ENCODE data around the gene HPSE2.
A peak's percentile ranks its signal among the peaks of the same experiment; 100 is the strongest.
"Not testable (repeated sequence)": the region's sequence is repeated elsewhere in the genome, so short reads cannot be mapped to it uniquely, and the experiment has no call there.

HPSE2 gene

DNA sequence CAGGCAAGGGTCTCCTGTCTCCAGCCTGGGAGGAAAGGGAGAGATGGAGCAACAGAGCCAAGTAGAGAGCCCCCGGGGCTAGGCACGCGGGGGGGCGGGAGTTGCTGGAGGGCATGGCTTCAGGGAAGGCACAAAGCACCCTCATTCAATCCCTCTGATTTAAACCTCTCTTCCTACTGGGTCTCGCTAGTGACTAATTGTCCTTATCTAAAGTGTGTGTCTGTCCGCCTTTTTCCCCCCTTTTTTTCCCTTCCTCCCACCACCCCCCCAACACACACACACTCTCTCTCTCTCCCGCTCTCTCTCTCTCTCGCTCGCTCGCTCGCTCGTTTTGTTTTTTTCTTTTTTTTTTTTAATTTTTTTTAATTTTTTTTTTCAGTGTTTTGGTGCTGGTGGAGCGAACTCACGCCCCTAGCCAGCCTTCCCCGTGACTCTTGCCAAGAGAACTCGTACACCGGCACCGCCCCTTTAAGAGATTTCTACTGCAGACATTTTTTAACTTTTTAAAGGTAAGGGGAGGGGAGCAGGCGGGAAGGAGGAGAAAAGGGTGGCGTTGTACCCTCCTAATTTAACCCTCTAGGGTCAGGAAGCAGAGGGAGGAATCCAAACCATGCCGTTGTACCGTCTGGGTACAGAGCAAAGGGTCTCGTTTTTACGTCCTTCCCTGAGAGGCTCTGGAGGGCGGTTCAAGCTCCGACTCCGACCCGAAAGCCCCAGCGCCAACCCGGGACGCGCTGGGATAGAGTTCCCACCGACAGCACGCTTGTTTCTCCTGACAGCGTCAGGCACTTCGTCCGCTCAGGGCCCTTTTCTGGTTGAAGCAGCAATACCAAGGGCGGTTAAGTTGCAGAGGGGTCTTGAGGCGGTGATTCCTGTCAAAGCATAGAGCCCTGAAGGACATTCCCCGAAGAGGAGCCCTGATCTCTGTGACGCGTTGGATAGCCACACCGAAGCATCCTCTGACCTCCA lies at the start of gene HPSE2:
Gene HPSE2, minus strand, starts transcription at position 195 of the 969 bp plus-strand sequence.
- H3K4me3 Mint-ChIP-seq, result peak within 1 kb of the TSS; percentile 4
- peaks cover 73% of the 10 kb centered on the region for H3K27me3 Mint-ChIP-seq (ENCODE audit: low read depth)
- no peaks in the 10 kb centered on the region for H3K9me3 Mint-ChIP-seq
- peak within 1 kb of the TSS; percentile 14 for H3K27ac Mint-ChIP-seq
- peaks cover 5% of the 10 kb centered on the region for H3K4me1 Mint-ChIP-seq (ENCODE audit: low read depth)
- H3K36me3 Mint-ChIP-seq (ENCODE audit: low read depth), result no peaks in the 10 kb centered on the region

DNA sequence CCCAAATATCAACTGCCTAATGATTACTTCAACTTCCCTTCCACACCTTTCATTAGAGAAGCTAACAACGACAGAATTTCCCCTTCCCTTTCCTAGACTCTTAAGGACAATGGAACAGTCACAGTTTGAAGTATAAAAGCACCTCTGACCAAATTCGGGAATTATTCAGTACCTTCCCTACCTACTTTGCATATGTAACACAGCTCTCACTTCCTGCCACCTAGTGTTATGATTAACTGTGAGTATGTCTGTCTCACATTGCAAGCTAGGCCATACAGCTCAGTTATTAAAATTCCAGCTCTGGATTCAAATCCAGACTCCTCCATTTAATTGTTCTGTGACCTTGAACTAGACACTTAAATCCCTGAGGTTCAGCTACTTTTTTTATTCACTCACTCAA lies 44.8 kb upstream of the HPSE2 start:
- Mint-ChIP-seq H3K4me1 (ENCODE audit: low read depth) (no peaks in the 10 kb centered on the region), H3K27me3 (ENCODE audit: low read depth) (peaks cover 4% of the 10 kb centered on the region), H3K4me3 (no peak overlapping the region), H3K36me3 (ENCODE audit: low read depth) (no peaks in the 10 kb centered on the region), H3K9me3 (peaks cover 8% of the 10 kb centered on the region), H3K27ac (no peak overlapping the region)

DNA sequence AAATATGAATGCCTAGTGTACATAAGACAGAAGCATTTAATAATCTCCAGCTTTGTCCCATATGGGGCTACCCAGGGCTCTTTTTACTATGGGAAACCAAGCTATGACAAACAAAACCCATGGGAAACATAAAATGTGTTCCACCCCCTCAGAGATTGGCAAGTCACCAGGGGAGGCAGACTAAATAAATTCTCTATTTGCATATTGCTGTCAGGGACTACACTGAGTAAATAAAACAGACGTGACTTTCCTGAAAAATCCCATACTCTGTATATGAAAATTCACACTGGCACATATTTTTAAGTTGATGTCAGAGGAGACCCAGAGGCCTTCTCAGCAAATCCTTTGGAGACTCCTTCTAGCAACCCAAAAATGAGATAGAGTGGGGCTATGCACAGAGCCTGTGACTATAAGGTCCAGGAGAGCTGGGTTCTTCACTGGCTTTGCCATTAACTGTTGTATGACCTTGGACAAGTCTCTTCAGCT lies 44.0 kb upstream of the HPSE2 start:
- Mint-ChIP-seq H3K4me1 (ENCODE audit: low read depth) (no peaks in the 10 kb centered on the region), H3K27me3 (ENCODE audit: low read depth) (peaks cover 4% of the 10 kb centered on the region), H3K4me3 (no peak overlapping the region), H3K36me3 (ENCODE audit: low read depth) (no peaks in the 10 kb centered on the region), H3K9me3 (peaks cover 8% of the 10 kb centered on the region), H3K27ac (no peak overlapping the region)

DNA sequence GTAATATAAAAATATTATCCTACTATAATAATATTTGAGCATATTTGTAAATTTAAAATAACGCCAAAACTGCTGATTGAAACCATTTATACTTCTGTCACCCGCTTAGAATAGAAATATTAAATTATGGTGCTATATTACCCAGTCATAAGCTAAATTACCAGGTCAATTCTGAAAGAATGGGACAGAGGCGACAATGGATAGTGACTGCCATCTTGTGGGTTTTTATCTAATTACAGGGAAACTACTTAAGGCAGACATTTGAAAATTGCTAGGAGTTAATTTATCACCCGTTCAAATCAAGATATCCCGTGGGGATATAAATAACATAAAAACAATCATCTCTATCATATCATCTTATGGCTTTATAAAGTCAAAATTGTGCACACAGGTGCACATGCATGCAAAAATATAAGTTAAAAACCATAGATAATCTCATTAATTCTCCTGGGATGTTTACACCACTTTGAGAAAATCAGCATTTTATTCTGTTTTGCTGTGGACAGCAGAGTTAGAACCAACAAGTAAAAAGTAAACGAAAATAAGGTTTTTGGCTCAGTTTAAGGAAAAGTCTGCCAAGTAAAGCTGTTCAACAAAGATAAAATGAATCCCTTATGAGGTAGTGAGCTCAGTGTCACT lies 41.3 kb upstream of the HPSE2 start:
- Mint-ChIP-seq H3K27ac (no peak overlapping the region), H3K36me3 (ENCODE audit: low read depth) (no peaks in the 10 kb centered on the region), H3K4me1 (ENCODE audit: low read depth) (no peaks in the 10 kb centered on the region), H3K4me3 (no peak overlapping the region), H3K27me3 (ENCODE audit: low read depth) (peaks cover 4% of the 10 kb centered on the region), H3K9me3 (no peaks in the 10 kb centered on the region)

DNA sequence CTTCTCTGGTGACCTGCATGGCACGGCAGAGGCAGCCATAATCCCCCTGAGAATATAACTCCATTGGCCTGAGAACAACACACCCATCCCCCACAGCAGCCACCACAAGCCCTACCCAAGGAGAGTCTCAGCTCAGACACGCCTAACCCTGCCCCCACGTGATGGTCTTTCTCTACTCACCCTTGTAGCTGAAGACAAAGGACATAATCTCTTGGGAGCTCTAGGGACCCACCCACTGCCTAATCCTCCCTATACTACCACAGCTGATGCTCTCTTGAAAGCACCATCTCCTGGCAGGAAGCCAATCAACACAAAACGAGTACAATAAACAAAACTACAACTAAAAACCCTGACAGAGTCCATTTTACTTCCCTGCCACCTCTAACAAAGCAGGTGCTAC lies 30.7 kb upstream of the HPSE2 start:
- no peaks in the 10 kb centered on the region for H3K4me1 Mint-ChIP-seq (ENCODE audit: low read depth)
- H3K27me3 Mint-ChIP-seq (ENCODE audit: low read depth), result no peaks in the 10 kb centered on the region
- H3K36me3 Mint-ChIP-seq (ENCODE audit: low read depth), result no peaks in the 10 kb centered on the region
- H3K27ac Mint-ChIP-seq, result no peak overlapping the region
- no peak overlapping the region for H3K4me3 Mint-ChIP-seq
- H3K9me3 Mint-ChIP-seq, result no peaks in the 10 kb centered on the region

DNA sequence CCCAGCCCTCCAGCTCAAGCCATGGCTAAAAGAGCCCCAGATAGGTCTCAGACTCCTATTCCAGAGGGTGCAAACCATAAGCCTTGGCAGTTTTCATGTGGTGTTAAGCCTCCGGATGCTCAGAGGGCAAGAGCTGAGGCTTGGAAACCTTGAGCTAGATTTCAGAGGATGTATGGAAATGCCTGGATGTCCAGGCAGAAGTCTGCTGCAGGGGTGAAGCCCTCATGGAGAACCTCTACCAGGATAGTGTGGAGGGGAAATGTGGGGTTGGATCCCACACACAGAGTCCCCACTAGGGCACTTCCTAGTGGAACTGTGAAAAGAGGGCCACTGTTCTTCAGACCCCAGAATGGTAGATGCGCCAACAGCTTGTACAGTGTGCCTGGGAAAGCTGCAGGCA lies 13.2 kb upstream of the HPSE2 start:
- no peaks in the 10 kb centered on the region for H3K4me1 Mint-ChIP-seq (ENCODE audit: low read depth)
- H3K36me3 Mint-ChIP-seq (ENCODE audit: low read depth), result peaks cover 2% of the 10 kb centered on the region
- peaks cover 14% of the 10 kb centered on the region for H3K9me3 Mint-ChIP-seq
- H3K4me3 Mint-ChIP-seq, result no peak overlapping the region
- no peaks in the 10 kb centered on the region for H3K27me3 Mint-ChIP-seq (ENCODE audit: low read depth)
- no peak overlapping the region for H3K27ac Mint-ChIP-seq

DNA sequence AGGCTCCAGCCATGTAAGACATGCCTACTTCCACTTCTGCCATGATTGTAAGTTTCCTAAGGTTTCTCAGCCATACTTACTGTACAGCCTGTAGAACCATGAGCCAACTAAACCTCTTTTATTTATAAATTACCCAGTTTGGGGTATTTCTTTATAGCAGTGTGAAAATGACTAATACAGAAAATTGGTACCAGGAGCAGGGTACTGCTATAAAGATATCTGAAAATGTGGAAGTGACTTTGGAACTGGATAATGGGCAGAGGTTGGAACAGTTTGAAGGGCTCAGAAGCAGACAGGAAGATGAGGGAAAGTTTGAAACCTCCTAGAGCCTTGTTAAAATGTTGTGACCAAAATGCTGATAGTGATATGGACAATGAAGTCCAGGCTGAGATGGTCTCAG lies 12.2 kb upstream of the HPSE2 start:
- not testable (repeated sequence) for H3K27me3 Mint-ChIP-seq (ENCODE audit: low read depth); H3K4me1 Mint-ChIP-seq (ENCODE audit: low read depth); H3K36me3 Mint-ChIP-seq (ENCODE audit: low read depth); H3K27ac Mint-ChIP-seq; H3K4me3 Mint-ChIP-seq
- peaks cover 14% of the 10 kb centered on the region for H3K9me3 Mint-ChIP-seq

DNA sequence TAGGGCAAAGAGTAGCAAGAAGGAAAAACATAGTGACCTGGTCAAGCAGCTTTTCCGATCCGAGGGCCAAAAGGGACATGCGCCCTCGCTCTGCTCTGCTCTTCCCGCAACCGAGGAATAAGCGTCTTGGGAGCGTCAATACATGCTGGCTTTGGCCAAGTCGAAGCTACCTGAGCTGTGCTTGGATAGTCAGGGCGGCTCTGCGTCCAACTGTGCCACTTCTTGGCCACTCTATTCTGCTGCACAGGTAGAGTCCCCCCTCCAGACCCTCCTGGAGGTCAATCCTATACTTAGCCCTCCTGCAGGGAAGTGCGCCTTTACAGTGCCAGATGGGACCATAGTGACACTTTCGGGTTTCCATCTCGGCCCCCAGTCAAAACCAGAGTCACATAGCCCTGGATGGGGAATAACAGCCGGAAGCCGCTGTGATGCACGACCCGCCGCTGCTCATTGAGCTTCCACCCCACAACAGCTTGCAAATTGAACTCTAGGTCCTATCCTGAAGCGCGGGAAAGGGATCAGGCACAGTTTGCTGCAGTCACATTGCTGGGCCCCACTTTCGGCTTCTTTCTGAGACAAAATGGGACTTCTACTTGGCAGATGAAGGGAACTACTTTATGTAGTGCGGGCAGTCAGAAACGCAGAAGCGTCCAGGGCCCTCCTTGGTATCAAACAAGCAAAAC lies 1.1 kb upstream of the HPSE2 start:
- Mint-ChIP-seq H3K4me3 (no peak overlapping the region), H3K27me3 (ENCODE audit: low read depth) (peaks cover 65% of the 10 kb centered on the region)

DNA sequence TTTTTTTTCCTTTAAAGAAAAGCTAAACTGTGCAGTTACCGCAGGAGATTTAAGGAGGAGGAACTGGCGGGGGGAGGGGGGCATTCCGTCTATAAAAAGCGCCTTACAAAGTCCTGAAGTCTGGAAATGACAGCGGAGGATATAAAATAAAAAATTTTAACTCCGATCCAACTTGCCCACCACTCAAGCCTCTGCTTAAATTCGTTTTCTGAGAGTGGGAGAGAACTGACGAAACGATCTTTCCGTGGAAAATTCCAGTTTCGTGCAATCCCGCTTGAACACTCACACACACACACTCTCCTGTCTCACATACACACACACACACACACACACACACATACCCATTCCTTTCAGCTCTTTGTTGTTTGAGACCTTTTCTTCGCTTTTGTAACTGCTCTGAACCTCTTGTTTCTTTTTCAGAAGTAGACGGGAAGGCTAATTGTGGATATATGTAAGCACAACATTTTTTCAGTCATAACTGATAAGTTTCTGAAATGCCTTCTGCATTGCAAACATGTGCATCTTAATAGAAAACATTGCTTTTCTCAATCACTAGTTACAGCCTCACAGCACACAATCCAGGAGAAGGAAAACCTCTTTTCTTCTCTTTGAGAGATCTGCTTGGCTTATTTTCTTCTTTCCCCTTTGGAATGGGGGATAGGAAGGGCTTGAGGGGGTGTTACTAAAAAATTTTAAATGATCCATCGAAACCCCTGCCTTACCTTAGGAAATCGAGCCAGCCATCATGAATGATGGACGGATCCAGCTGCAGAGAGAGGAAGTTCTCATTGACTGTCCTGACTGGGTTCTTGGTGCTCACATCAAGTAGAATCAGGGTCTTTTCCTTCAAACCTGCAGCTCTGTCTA lies 628 bp downstream of the HPSE2 start:
- Mint-ChIP-seq H3K27ac (peak overlapping the region; percentile 14), H3K36me3 (ENCODE audit: low read depth) (no peaks in the 10 kb centered on the region), H3K4me3 (peak overlapping the region; percentile 4), H3K27me3 (ENCODE audit: low read depth) (peaks cover 79% of the 10 kb centered on the region), H3K9me3 (no peaks in the 10 kb centered on the region), H3K4me1 (ENCODE audit: low read depth) (peaks cover 5% of the 10 kb centered on the region)

More for the DNA sequence above, 1.1 kb upstream of the HPSE2 start:
- Mint-ChIP-seq H3K9me3 (no peaks in the 10 kb centered on the region), H3K27ac (no peak overlapping the region), H3K36me3 (ENCODE audit: low read depth) (no peaks in the 10 kb centered on the region), H3K4me1 (ENCODE audit: low read depth) (peaks cover 5% of the 10 kb centered on the region)

DNA sequence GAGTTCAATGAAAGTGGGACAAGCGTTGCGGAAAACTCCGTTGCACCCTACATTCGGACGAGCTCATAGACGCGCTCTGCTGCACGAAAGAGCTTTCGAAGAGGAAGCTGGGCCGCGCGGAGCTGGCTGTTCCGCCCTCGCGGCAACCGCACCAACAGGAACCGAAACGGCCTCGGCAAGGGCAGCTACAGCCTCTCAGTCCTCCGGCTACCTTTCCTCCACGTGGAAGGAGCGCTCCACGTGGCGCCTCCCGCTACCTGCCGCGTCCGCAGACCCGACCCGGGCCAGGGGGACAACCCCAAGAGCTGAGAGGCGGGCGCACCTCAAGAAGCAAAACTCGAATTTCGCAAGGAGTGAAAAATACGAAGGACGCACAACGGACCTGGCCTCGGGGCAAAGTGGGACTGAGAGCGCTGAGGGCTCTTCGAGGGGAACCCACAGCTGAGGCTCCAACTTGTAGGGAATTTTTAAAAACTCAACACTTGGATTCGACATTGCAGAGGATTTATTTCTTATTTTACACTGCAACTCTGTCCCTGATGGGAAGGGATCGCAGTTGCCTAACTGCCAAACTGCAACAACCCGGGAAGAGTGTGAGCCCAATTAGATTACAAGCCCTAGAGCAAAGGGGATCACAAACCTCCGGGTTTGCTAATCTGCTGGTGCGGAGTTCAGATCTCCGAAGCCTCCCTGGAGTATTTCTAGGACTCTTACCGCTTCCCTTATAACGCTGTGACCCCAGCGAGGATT lies 1.4 kb downstream of the HPSE2 start:
- peak overlapping the region; percentile 51 for H3K4me3 Mint-ChIP-seq
- no peak overlapping the region for H3K27ac Mint-ChIP-seq
- no peaks in the 10 kb centered on the region for H3K9me3 Mint-ChIP-seq
- peaks cover 5% of the 10 kb centered on the region for H3K4me1 Mint-ChIP-seq (ENCODE audit: low read depth)
- H3K27me3 Mint-ChIP-seq (ENCODE audit: low read depth), result peaks cover 86% of the 10 kb centered on the region
- no peaks in the 10 kb centered on the region for H3K36me3 Mint-ChIP-seq (ENCODE audit: low read depth)

DNA sequence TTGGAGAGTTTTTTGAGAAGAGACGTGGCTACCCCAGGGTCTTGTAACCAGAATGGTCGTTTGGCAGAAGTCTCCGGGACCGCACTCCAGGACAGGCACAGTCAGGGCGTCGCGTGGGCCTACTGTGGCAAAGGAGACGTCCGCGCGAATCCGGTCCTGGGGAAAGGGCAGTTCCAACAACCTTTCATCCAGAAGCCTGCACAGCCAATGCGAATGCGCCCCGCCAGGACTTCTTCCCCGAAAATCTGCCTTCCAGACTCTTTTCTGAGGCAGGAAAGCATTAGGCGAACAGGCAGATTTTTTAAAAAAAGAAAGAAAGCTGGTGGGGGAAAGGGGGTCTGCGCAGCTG lies 2.0 kb downstream of the HPSE2 start:
- no peaks in the 10 kb centered on the region for H3K9me3 Mint-ChIP-seq
- H3K4me1 Mint-ChIP-seq (ENCODE audit: low read depth), result peaks cover 5% of the 10 kb centered on the region
- no peak overlapping the region for H3K27ac Mint-ChIP-seq
- no peaks in the 10 kb centered on the region for H3K36me3 Mint-ChIP-seq (ENCODE audit: low read depth)
- H3K4me3 Mint-ChIP-seq, result no peak overlapping the region
- H3K27me3 Mint-ChIP-seq (ENCODE audit: low read depth), result peaks cover 84% of the 10 kb centered on the region

DNA sequence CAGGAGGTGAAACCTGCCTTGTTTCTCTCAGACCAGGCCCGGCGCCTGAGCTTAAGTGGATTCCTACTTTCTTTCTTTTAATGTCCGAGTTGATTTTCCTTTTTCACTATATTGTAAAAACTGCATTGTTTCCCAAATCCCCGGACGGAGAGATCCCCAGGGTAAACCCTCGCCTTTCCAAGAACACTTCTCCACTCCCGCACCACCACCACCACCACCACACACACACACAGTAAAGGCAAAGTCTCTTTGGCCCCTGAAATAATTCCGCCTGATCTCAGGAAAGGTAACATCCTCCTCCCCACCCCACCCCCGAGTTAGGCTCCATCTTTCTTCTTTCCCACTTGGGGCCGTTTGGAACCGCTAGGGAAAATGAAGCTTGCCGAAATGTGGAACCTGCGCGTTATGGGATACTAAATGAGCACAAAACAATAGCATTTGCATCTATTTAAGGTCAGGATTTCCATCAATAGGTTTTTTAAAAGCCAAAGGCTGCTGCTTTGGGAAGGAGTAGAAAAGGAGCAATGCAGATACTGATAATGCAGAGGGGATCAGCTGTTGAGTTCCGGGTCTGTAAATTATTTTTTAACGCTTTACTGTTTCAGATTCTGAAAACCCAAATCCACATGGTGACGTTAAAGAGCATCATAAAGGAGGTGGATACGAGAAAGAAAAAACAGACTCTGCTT lies 2.5 kb downstream of the HPSE2 start:
- Mint-ChIP-seq H3K4me3 (no peak overlapping the region), H3K4me1 (ENCODE audit: low read depth) (peaks cover 5% of the 10 kb centered on the region), H3K27ac (no peak overlapping the region), H3K27me3 (ENCODE audit: low read depth) (peaks cover 82% of the 10 kb centered on the region), H3K9me3 (no peaks in the 10 kb centered on the region), H3K36me3 (ENCODE audit: low read depth) (no peaks in the 10 kb centered on the region)

DNA sequence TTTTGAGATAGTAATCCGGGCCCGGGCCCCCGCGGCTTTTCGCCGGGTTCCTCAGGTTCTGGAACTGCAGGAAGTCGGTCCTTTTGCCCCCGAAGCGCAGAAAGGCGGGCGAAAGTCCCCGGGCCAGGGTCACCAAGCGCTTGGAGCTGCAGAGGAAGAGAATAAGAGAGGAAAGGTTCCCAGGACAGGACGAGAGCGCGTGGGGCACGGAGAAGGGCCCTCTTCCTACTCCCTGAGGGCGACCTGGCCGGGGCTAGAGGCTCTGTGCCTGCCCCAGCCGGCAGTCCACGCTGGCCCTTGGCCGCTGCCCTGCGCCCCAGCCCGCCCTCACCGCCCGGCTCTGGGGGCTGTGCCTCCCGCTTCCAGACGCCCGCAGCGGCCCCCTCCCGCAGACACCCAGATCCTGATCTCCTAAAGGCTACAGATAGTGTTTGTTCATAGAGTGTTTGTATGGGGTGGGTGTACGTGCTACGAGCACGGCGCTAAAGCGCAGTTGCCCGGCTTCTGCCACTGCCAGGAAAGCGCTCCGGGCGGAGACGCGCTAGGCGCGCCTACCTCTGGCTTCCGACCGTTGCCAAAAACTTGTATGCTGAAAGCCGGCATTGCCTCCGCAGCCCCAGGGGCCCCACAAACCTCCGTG lies 3.2 kb downstream of the HPSE2 start:
- Mint-ChIP-seq H3K9me3 (no peaks in the 10 kb centered on the region), H3K27ac (no peak overlapping the region), H3K27me3 (ENCODE audit: low read depth) (peaks cover 83% of the 10 kb centered on the region), H3K36me3 (ENCODE audit: low read depth) (no peaks in the 10 kb centered on the region), H3K4me3 (no peak overlapping the region), H3K4me1 (ENCODE audit: low read depth) (peaks cover 5% of the 10 kb centered on the region)

Measured in T-helper 1 cell treated with Interleukin-12 subunit alpha and Interleukin-12 subunit beta and Interleukin-4 antibody, amounts not matched to agents 30 μg/mL and 1 μg/mL, for 36 hours (primary cell).